CD8-positive, alpha-beta memory T cell (primary cell): ENCODE results near the gene RPS21. TPM values are rescaled to one million over a fixed set of nuclear protein-coding genes. Genes with fewer than 3 reads are reported as not detected.

Experiments used
- CTCF ChIA-PET: fragments of 350-600 bp; sonication (Branson Sonifier 250); formaldehyde crosslinking; loops from one replicate; lab custom pipeline; 2021; ENCODE audit warnings: antibody characterized with exemption; lab: Charles Lee
- POLR2A ChIA-PET: fragments of 350-600 bp; sonication (Branson Sonifier 250); formaldehyde crosslinking; loops from one replicate; lab custom pipeline; 2021; ENCODE audit warnings: antibody characterized with exemption; lab: Charles Lee
- DNase-seq, 5 donors: peaks; one replicate each; pipeline versions ENCODE4 v3.0.0 to v3.0.0-alpha.2; 2020 to 2022; ENCODE audit warnings: mixed read lengths in 1 of 5
- H3K27ac ChIP-seq: one replicate; pipeline ENCODE4 v1.7.0; 2013; ENCODE audit warnings: low read depth, mild to moderate bottlenecking, low read length, moderate library complexity
- H3K27me3 ChIP-seq: 2 replicates; pipeline ENCODE4 v1.7.0; 2013; ENCODE audit warnings: low read length, mild to moderate bottlenecking; ENCODE audit not compliant: insufficient read depth, poor library complexity, severe bottlenecking
- H3K36me3 ChIP-seq: 2 replicates; pipeline ENCODE4 v1.7.0; 2013; ENCODE audit warnings: mild to moderate bottlenecking, low read length, moderate library complexity; ENCODE audit not compliant: insufficient read depth
- H3K4me1 ChIP-seq: 2 replicates; pipeline ENCODE4 v1.7.0; 2013; ENCODE audit warnings: mild to moderate bottlenecking, low read length, moderate library complexity; ENCODE audit not compliant: insufficient read depth
- H3K4me3 ChIP-seq: 2 replicates; pipeline ENCODE4 v1.7.0; 2013; ENCODE audit warnings: mild to moderate bottlenecking, low read length
- H3K9me3 ChIP-seq: 2 replicates; pipeline ENCODE4 v1.7.0; 2013; ENCODE audit warnings: mild to moderate bottlenecking, low read length
- H3K27ac Mint-ChIP-seq, 8 donors: one replicate each; pipeline ENCODE4 v1.8.0; 2020 to 2021; ENCODE audit warnings: mixed read lengths in 8 of 8, mild to moderate bottlenecking in 6 of 8, inconsistent platforms in 3 of 8, moderate library complexity in 3 of 8
- H3K27me3 Mint-ChIP-seq, 2 donors: one replicate each; pipeline ENCODE4 v1.8.0; 2020 to 2021; ENCODE audit warnings: mixed read lengths in 2 of 2, mild to moderate bottlenecking in 1 of 2, moderate library complexity in 1 of 2
- H3K36me3 Mint-ChIP-seq, 3 donors: one replicate each; pipeline ENCODE4 v1.8.0; 2020 to 2021; ENCODE audit warnings: mixed read lengths in 3 of 3, inconsistent platforms in 1 of 3, mild to moderate bottlenecking in 1 of 3
- H3K4me1 Mint-ChIP-seq, 3 donors: one replicate each; pipeline ENCODE4 v1.8.0; 2020 to 2021; ENCODE audit warnings: mixed read lengths in 3 of 3, inconsistent platforms in 1 of 3, mild to moderate bottlenecking in 1 of 3
- H3K4me3 Mint-ChIP-seq, 7 donors: one replicate each; pipeline ENCODE4 v1.8.0; 2020 to 2021; ENCODE audit warnings: mixed read lengths in 7 of 7, mild to moderate bottlenecking in 6 of 7, moderate library complexity in 4 of 7, inconsistent platforms in 2 of 7
- H3K9me3 Mint-ChIP-seq, 5 donors: one replicate each; pipeline ENCODE4 v1.8.0; 2020 to 2022; ENCODE audit warnings: mixed read lengths in 5 of 5, mild to moderate bottlenecking in 3 of 5, moderate library complexity in 2 of 5, inconsistent platforms in 1 of 5
- polyA plus RNA-seq: library from polyadenylated mRNA; unstranded; fragments of 300-500 nt; fragmentation: Illumina TruSeq; gene quantifications from one replicate; pipeline ENCODE4 v1.2.3, GENCODE V29; 2021
- total RNA-seq, 2 experiments: library from RNA; stranded (reverse); gene quantifications; one replicate each; pipeline ENCODE4 v1.2.3, GENCODE V29; 2021

Gene RPS21
- total and polyA plus RNA-seq, 3 experiments from 2014 or later, result 2,034 to 2,161 (median 2,072) TPM

GRCh38 chr20:62430311-62430853, 43.5 kb downstream of the RPS21 start:
- CTCF ChIA-PET, result no interaction called here
- Histone ChIP-seq H3K27me3 (peaks cover 4% of the 10 kb centered on the region), H3K4me1 (no peaks in the 10 kb centered on the region), H3K9me3 (no peaks in the 10 kb centered on the region), H3K4me3 (no peak overlapping the region), H3K27ac (no peak overlapping the region), H3K36me3 (no peaks in the 10 kb centered on the region)
- Mint-ChIP-seq H3K4me1 (no peaks in the 10 kb centered on the region), H3K27ac (no peak overlapping the region), H3K4me3 (no peak overlapping the region), H3K27me3 (peaks cover 20 to 37% of the 10 kb centered on the region in 2 donors), H3K36me3 (no peaks in the 10 kb centered on the region), H3K9me3 (no peaks in the 10 kb centered on the region)
- DNase-seq, result no peak
- POLR2A ChIA-PET, result no interaction called here

DNA sequence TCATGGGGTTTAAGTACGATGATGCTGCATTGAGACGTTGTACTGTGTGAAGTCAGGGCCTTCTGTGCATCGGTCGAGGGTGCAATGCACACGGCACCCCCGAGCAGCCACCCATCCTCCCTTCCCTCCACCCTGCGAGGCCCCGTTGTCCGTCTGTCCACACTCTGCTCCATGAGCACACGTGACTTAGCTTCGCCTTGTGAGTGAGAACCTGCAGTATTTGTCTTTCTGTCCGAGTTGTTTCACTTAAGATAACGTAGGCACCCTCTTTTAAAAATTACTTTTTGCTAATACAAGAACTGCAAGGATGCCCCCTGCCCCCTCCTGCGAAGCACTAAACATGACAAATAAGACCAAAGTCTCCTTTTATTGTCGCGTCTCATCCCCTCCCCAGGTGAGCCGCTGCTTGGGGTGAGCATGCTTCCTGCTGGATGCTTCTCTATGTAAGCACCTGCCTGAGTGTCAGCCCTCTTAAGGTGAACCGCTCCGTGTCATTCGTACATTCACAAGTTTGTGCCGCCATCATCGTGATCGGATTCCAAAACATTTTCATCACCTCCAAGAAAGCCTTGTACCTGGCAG, 44.1 kb downstream of the RPS21 start:
- Mint-ChIP-seq H3K4me3 (no peak overlapping the region), H3K9me3 (no peaks in the 10 kb centered on the region), H3K36me3 (no peaks in the 10 kb centered on the region), H3K27me3 (peaks cover 20 to 42% of the 10 kb centered on the region in 2 donors), H3K4me1 (no peaks in the 10 kb centered on the region), H3K27ac (no peak overlapping the region)
- H3K27me3 ChIP-seq, result peaks cover 4% of the 10 kb centered on the region
- H3K4me3 ChIP-seq, result no peak overlapping the region
- H3K4me1 ChIP-seq, result no peaks in the 10 kb centered on the region
- DNase-seq, result no peak
- POLR2A ChIA-PET, result no interaction called here
- no peak overlapping the region for H3K27ac ChIP-seq
- no peaks in the 10 kb centered on the region for H3K36me3 ChIP-seq
- CTCF ChIA-PET, result no interaction called here
- no peaks in the 10 kb centered on the region for H3K9me3 ChIP-seq

- Mint-ChIP-seq H3K9me3 (no peaks in the 10 kb centered on the region), H3K36me3 (no peaks in the 10 kb centered on the region), H3K4me1 (no peaks in the 10 kb centered on the region), H3K27ac (no peak overlapping the region), H3K4me3 (no peak overlapping the region), H3K27me3 (peaks cover 22 to 50% of the 10 kb centered on the region in 2 donors)
- POLR2A ChIA-PET, result no interaction called here
- H3K27ac ChIP-seq, result no peak overlapping the region
- no peak for DNase-seq
- no peaks in the 10 kb centered on the region for H3K36me3 ChIP-seq
- H3K9me3 ChIP-seq, result no peaks in the 10 kb centered on the region
- no peak overlapping the region for H3K4me3 ChIP-seq
- CTCF ChIA-PET, result interaction anchor here (0.6 kb wide), 1 partner anchor 375 kb away, joined by 3 read pairs; no protein-coding TSS in a partner anchor
- H3K27me3 ChIP-seq, result peaks cover 4% of the 10 kb centered on the region
- H3K4me1 ChIP-seq, result no peaks in the 10 kb centered on the region
These were observed 47.0 kb downstream of the RPS21 start for GRCh38 chr20:62433658-62434497.

DNA sequence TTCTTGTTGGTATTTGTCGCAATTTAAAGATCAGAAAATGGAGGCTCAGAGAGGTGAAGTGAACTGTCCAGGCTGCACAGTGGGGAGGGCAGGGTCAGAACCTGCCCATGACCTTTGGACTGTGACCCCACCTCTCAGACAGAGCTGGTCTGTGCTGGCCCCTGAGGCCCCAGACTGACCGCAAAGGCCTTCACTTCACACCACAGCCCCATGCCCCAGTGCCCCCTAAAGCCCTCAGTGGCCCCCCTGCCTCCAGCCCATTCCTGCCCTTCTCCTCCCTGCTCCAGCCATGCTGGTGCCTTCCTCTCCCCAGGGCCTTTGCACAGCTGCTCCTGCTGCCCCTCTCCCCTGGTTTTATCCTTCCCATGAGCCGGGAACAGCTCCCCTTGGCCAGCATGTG, 49.8 kb downstream of the RPS21 start:
- ChIA-PET CTCF (no interaction called here), POLR2A (no interaction called here)
- Mint-ChIP-seq H3K36me3 (no peaks in the 10 kb centered on the region), H3K4me3 (no peak overlapping the region), H3K9me3 (no peaks in the 10 kb centered on the region), H3K27me3 (peaks cover 20 to 50% of the 10 kb centered on the region in 2 donors), H3K4me1 (no peaks in the 10 kb centered on the region), H3K27ac (no peak overlapping the region)
- Histone ChIP-seq H3K4me3 (no peak overlapping the region), H3K36me3 (no peaks in the 10 kb centered on the region), H3K9me3 (no peaks in the 10 kb centered on the region), H3K27ac (no peak overlapping the region), H3K27me3 (peaks cover 4% of the 10 kb centered on the region), H3K4me1 (no peaks in the 10 kb centered on the region)
- DNase-seq, result no peak

- DNase-seq, result no peak
- Histone ChIP-seq H3K4me1 (no peaks in the 10 kb centered on the region), H3K27ac (no peak overlapping the region), H3K4me3 (no peak overlapping the region), H3K27me3 (peaks cover 2% of the 10 kb centered on the region), H3K9me3 (no peaks in the 10 kb centered on the region), H3K36me3 (no peaks in the 10 kb centered on the region)
- Mint-ChIP-seq H3K4me3 (no peak overlapping the region), H3K27ac (no peak overlapping the region), H3K36me3 (no peaks in the 10 kb centered on the region), H3K9me3 (no peaks in the 10 kb centered on the region), H3K4me1 (no peaks in the 10 kb centered on the region), H3K27me3 (peaks cover 18 to 46% of the 10 kb centered on the region in 2 donors)
- CTCF ChIA-PET, result no interaction called here
- POLR2A ChIA-PET, result no interaction called here
These were observed 50.6 kb downstream of the RPS21 start for GRCh38 chr20:62437496-62437895.

GRCh38 chr20:62437927-62438326, 51.0 kb downstream of the RPS21 start:
- Histone ChIP-seq H3K27ac (no peak overlapping the region), H3K36me3 (no peaks in the 10 kb centered on the region), H3K27me3 (no peaks in the 10 kb centered on the region), H3K4me1 (no peaks in the 10 kb centered on the region), H3K4me3 (no peak overlapping the region), H3K9me3 (no peaks in the 10 kb centered on the region)
- Mint-ChIP-seq H3K27me3 (peaks cover 18 to 46% of the 10 kb centered on the region in 2 donors), H3K4me3 (no peak overlapping the region), H3K4me1 (no peaks in the 10 kb centered on the region), H3K9me3 (no peaks in the 10 kb centered on the region), H3K36me3 (no peaks in the 10 kb centered on the region), H3K27ac (no peak overlapping the region)
- no peak for DNase-seq
- POLR2A ChIA-PET, result no interaction called here
- CTCF ChIA-PET, result no interaction called here

Other genes with a start within 250 kb of the RPS21 start
- 100 to 1,000 TPM; 447 to 464 TPM for gene PSMA7, start 243.7 kb upstream of the RPS21 start, total RNA-seq
- 459 TPM for gene PSMA7, start 243.7 kb upstream of the RPS21 start, polyA plus RNA-seq
- 10 to 100 TPM; 16.9 to 18.5 TPM for gene SS18L1, start 243.3 kb upstream of the RPS21 start, total RNA-seq
- 0.86 TPM for gene SS18L1, start 243.3 kb upstream of the RPS21 start, polyA plus RNA-seq
- 10 to 100 TPM; 44.6 to 45.9 TPM for gene MTG2, start 204.1 kb upstream of the RPS21 start, total RNA-seq
- gene MTG2, start 204.1 kb upstream of the RPS21 start, polyA plus RNA-seq, result 19.0 TPM
- gene HRH3, start 166.8 kb upstream of the RPS21 start, total RNA-seq, result not detected
- not detected for gene HRH3, start 166.8 kb upstream of the RPS21 start, polyA plus RNA-seq
- gene OSBPL2, start 148.6 kb upstream of the RPS21 start, total RNA-seq, result 10 to 100 TPM; 24.5 to 24.7 TPM
- 24.6 TPM for gene OSBPL2, start 148.6 kb upstream of the RPS21 start, polyA plus RNA-seq
- 100 to 1,000 TPM; 159 to 166 TPM for gene ADRM1, start 84.1 kb upstream of the RPS21 start, total RNA-seq
- gene ADRM1, start 84.1 kb upstream of the RPS21 start, polyA plus RNA-seq, result 101 TPM
- under 1 TPM; 0.13 to 0.78 TPM for gene LAMA5, start 19.8 kb upstream of the RPS21 start, total RNA-seq
- not detected for gene LAMA5, start 19.8 kb upstream of the RPS21 start, polyA plus RNA-seq
- gene CABLES2, start 20.2 kb downstream of the RPS21 start, total RNA-seq, result 1 to 10 TPM; 8.6 to 9.2 TPM
- gene CABLES2, start 20.2 kb downstream of the RPS21 start, polyA plus RNA-seq, result 3.2 TPM
- gene RBBP8NL, start 40.4 kb downstream of the RPS21 start, total RNA-seq, result not detected
- not detected for gene RBBP8NL, start 40.4 kb downstream of the RPS21 start, polyA plus RNA-seq
- not detected for gene GATA5, start 88.9 kb downstream of the RPS21 start, total RNA-seq
- not detected for gene GATA5, start 88.9 kb downstream of the RPS21 start, polyA plus RNA-seq